SK-N-SH (cell line): Measurements from ENCODE around the gene ADCYAP1R1.

ENCODE experiments used
- EP300 ChIP-seq, 2 experiments: IDR thresholded peaks; 2 replicates each; pipeline versions ENCODE4 v1.4.0 to v1.6.1; 2012; ENCODE audit warnings: borderline replicate concordance in 1 of 2, low read depth in 1 of 2, low read length in 1 of 2
- YY1 ChIP-seq: IDR thresholded peaks from 2 replicates; pipeline ENCODE4 v1.4.0; 2012; ENCODE audit warnings: low read depth, mild to moderate bottlenecking
- TF ChIP-seq, protein P1 (sequence below): fragments of 200-600 bp; sonication (generic); IDR thresholded peaks from 2 replicates; pipeline ENCODE4 v1.6.1; 2017; ENCODE audit warnings: antibody characterized with exemption, mild to moderate bottlenecking, moderate library complexity
- TF ChIP-seq, protein P2 (sequence below): IDR thresholded peaks from 2 replicates; pipeline ENCODE4 v1.4.0; 2012; ENCODE audit warnings: low read depth
- TF ChIP-seq, protein P3 (sequence below): IDR thresholded peaks from 2 replicates; pipeline ENCODE4 v1.6.1; 2012; ENCODE audit warnings: mild to moderate bottlenecking, low read depth, low read length, moderate library complexity

DNA sequence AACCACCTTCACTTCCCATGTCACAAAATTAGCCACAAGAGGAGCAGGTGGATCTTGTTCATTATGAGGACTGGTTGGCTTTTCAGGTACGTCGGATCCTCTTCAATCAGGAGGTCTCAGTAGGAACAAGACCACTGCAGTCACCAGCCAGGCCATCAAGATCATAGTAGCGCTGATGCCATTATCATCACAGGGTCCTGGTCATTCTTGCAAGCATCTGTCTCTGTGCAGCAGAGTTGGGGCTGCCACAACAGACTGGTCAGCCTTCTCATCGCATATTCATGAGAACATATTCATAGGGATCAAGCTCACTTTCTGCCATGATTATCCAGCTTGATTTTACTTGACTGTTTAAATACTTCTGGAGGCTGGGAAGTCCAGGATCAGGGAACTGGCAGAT lies 67.1 kb downstream of the ADCYAP1R1 start:
- TF ChIP-seq, protein P1, sequence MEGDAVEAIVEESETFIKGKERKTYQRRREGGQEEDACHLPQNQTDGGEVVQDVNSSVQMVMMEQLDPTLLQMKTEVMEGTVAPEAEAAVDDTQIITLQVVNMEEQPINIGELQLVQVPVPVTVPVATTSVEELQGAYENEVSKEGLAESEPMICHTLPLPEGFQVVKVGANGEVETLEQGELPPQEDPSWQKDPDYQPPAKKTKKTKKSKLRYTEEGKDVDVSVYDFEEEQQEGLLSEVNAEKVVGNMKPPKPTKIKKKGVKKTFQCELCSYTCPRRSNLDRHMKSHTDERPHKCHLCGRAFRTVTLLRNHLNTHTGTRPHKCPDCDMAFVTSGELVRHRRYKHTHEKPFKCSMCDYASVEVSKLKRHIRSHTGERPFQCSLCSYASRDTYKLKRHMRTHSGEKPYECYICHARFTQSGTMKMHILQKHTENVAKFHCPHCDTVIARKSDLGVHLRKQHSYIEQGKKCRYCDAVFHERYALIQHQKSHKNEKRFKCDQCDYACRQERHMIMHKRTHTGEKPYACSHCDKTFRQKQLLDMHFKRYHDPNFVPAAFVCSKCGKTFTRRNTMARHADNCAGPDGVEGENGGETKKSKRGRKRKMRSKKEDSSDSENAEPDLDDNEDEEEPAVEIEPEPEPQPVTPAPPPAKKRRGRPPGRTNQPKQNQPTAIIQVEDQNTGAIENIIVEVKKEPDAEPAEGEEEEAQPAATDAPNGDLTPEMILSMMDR = no peak
- TF ChIP-seq YY1 (no peak), EP300 (IDR thresholded peaks at IDR 0.05; ENCODE audit: borderline replicate concordance in 1 of 2, low read depth in 1 of 2, low read length in 1 of 2) (no peak)
- TF ChIP-seq, protein P2, sequence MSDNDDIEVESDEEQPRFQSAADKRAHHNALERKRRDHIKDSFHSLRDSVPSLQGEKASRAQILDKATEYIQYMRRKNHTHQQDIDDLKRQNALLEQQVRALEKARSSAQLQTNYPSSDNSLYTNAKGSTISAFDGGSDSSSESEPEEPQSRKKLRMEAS = no peak
- TF ChIP-seq, protein P3, sequence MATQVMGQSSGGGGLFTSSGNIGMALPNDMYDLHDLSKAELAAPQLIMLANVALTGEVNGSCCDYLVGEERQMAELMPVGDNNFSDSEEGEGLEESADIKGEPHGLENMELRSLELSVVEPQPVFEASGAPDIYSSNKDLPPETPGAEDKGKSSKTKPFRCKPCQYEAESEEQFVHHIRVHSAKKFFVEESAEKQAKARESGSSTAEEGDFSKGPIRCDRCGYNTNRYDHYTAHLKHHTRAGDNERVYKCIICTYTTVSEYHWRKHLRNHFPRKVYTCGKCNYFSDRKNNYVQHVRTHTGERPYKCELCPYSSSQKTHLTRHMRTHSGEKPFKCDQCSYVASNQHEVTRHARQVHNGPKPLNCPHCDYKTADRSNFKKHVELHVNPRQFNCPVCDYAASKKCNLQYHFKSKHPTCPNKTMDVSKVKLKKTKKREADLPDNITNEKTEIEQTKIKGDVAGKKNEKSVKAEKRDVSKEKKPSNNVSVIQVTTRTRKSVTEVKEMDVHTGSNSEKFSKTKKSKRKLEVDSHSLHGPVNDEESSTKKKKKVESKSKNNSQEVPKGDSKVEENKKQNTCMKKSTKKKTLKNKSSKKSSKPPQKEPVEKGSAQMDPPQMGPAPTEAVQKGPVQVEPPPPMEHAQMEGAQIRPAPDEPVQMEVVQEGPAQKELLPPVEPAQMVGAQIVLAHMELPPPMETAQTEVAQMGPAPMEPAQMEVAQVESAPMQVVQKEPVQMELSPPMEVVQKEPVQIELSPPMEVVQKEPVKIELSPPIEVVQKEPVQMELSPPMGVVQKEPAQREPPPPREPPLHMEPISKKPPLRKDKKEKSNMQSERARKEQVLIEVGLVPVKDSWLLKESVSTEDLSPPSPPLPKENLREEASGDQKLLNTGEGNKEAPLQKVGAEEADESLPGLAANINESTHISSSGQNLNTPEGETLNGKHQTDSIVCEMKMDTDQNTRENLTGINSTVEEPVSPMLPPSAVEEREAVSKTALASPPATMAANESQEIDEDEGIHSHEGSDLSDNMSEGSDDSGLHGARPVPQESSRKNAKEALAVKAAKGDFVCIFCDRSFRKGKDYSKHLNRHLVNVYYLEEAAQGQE = no peak
